ENCODE data around the gene CACNA2D2. TPM values are rescaled to one million over a fixed set of nuclear protein-coding genes. Genes with fewer than 3 reads are reported as not detected.
"Not testable (repeated sequence)": the region's sequence is repeated elsewhere in the genome, so short reads cannot be mapped to it uniquely, and the experiment has no call there.

Gene CACNA2D2
- total RNA-seq, 1 experiment from 2014 or later = 27.7 TPM

- Mint-ChIP-seq H3K27ac (peak overlapping the region; percentile 89 to 98 (median 91); a peak in 5 of 7 replicates), H3K4me1 (peaks cover 66 to 70% of the 10 kb centered on the region in 2 experiments), H3K36me3 (ENCODE audit: insufficient read depth in 1 of 3, low read depth in 3 of 3) (no peaks in the 10 kb centered on the region), H3K9me3 (no peaks in the 10 kb centered on the region), H3K4me3 (peak overlapping the region; percentile 32 to 63), H3K27me3 (ENCODE audit: low read depth) (peaks cover 6% of the 10 kb centered on the region)
- H2BK120ac ChIP-seq (ENCODE audit: low read depth, low read length, poor library complexity, severe bottlenecking) = no peak overlapping the region
- H3K23me2 ChIP-seq (ENCODE audit: insufficient read length, low read depth, low read length, poor library complexity, severe bottlenecking) = peaks cover 6% of the 10 kb centered on the region
- H4K5ac ChIP-seq (ENCODE audit: insufficient read length, low read depth, low read length) = no peak overlapping the region
- H3K79me1 ChIP-seq (ENCODE audit: insufficient read depth, low read depth, low read length, poor library complexity, severe bottlenecking) = no peaks in the 10 kb centered on the region
- H2BK5ac ChIP-seq (ENCODE audit: insufficient read length, low read length) = no peak overlapping the region
- no peaks in the 10 kb centered on the region for H3K27me3 ChIP-seq (ENCODE audit: insufficient read depth, low read length)
- DNase-seq = peak; percentile 93
- H4K8ac ChIP-seq (replicated peaks; ENCODE audit: insufficient read length, low read depth, low read length) = no peak overlapping the region
- no peak overlapping the region for H3K56ac ChIP-seq (ENCODE audit: insufficient read length, low read depth, low read length)
- H2AK5ac ChIP-seq (ENCODE audit: insufficient read length, low read length) = no peak overlapping the region
- H4K91ac ChIP-seq (ENCODE audit: insufficient read length, low read depth, low read length) = no peak overlapping the region
- peak overlapping the region; percentile 29 for H3K4me2 ChIP-seq (ENCODE audit: insufficient read depth, insufficient read length, low read length)
- H3K23ac ChIP-seq (ENCODE audit: insufficient read length, low read depth, low read length) = no peak overlapping the region
- no peak overlapping the region for H3K18ac ChIP-seq (ENCODE audit: insufficient read length, low read depth, low read length)
- no peak overlapping the region for H3K4ac ChIP-seq (ENCODE audit: low read depth, low read length)
- peaks cover 10% of the 10 kb centered on the region; the same call in 1 of the 2 replicates for H3K4me1 ChIP-seq (ENCODE audit: insufficient read depth, low read length)
- no peaks in the 10 kb centered on the region for H4K20me1 ChIP-seq (ENCODE audit: control insufficient read depth, insufficient read depth, insufficient read length)
- no peak overlapping the region for H3K14ac ChIP-seq (ENCODE audit: insufficient read depth, low read length)
- no peak overlapping the region for H2AFZ ChIP-seq (ENCODE audit: low read length)
- H3T11ph ChIP-seq (ENCODE audit: low read length) = no peak overlapping the region
- H2BK12ac ChIP-seq (ENCODE audit: insufficient read length, low read depth, low read length) = no peak overlapping the region
- no peak overlapping the region for H2BK15ac ChIP-seq (ENCODE audit: low read depth, low read length)
- no peak overlapping the region for H3K27ac ChIP-seq (ENCODE audit: insufficient read length, low read depth, low read length)
- H3K9ac ChIP-seq (ENCODE audit: extremely low read depth, insufficient read length, low read length) = no peak overlapping the region
- H3K9me3 ChIP-seq (ENCODE audit: control insufficient read depth, low read depth, low read length) = no peaks in the 10 kb centered on the region
- H3K79me2 ChIP-seq (ENCODE audit: insufficient read depth, low read length) = no peaks in the 10 kb centered on the region
- no CpG with 5 or more reads among the region's 22 CpGs for WGBS (ENCODE audit: extremely low coverage, insufficient read length, low lambda C conversion rate)
- no peak overlapping the region for H2BK20ac ChIP-seq (ENCODE audit: low read depth, low read length, poor library complexity, severe bottlenecking)
- no peak; the same call in 2 of the 3 replicates for TF ChIP-seq CTCF (conservative IDR thresholded peaks at IDR 0.05)
These were observed 12.4 kb upstream of the CACNA2D2 start for GRCh38 chr3:50515565-50516439.

- peaks cover 25% of the 10 kb centered on the region for H3K27me3 Mint-ChIP-seq (ENCODE audit: low read depth)
- peak overlapping the region in 1 of 2 experiments; percentile 17; a peak in 1 of 5 replicates for H3K4me3 Mint-ChIP-seq
- DNase-seq = not testable (repeated sequence)
These were observed 9.5 kb upstream of the CACNA2D2 start for GRCh38 chr3:50512908-50513307.

More at GRCh38 chr3:50512908-50513307, 9.5 kb upstream of the CACNA2D2 start:
- not testable (repeated sequence) for H4K20me1 ChIP-seq (ENCODE audit: control insufficient read depth, insufficient read depth, insufficient read length); H3K23me2 ChIP-seq (ENCODE audit: insufficient read length, low read depth, low read length, poor library complexity, severe bottlenecking); H3K14ac ChIP-seq (ENCODE audit: insufficient read depth, low read length); H3K4ac ChIP-seq (ENCODE audit: low read depth, low read length); H3K4me2 ChIP-seq (ENCODE audit: insufficient read depth, insufficient read length, low read length); H3K56ac ChIP-seq (ENCODE audit: insufficient read length, low read depth, low read length); H2AFZ ChIP-seq (ENCODE audit: low read length); H3K9ac ChIP-seq (ENCODE audit: extremely low read depth, insufficient read length, low read length); H2BK15ac ChIP-seq (ENCODE audit: low read depth, low read length); H2BK5ac ChIP-seq (ENCODE audit: insufficient read length, low read length); H2AK5ac ChIP-seq (ENCODE audit: insufficient read length, low read length); H3K36me3 Mint-ChIP-seq (ENCODE audit: insufficient read depth in 1 of 3, low read depth in 3 of 3); H4K8ac ChIP-seq (replicated peaks; ENCODE audit: insufficient read length, low read depth, low read length); H2BK120ac ChIP-seq (ENCODE audit: low read depth, low read length, poor library complexity, severe bottlenecking); H3K9me3 Mint-ChIP-seq; H3K23ac ChIP-seq (ENCODE audit: insufficient read length, low read depth, low read length); H2BK12ac ChIP-seq (ENCODE audit: insufficient read length, low read depth, low read length); H3K27me3 ChIP-seq (ENCODE audit: insufficient read depth, low read length); H4K5ac ChIP-seq (ENCODE audit: insufficient read length, low read depth, low read length); H3K79me2 ChIP-seq (ENCODE audit: insufficient read depth, low read length); H3K4me1 ChIP-seq (ENCODE audit: insufficient read depth, low read length); H3K79me1 ChIP-seq (ENCODE audit: insufficient read depth, low read depth, low read length, poor library complexity, severe bottlenecking); H3K27ac ChIP-seq (ENCODE audit: insufficient read length, low read depth, low read length); H3K18ac ChIP-seq (ENCODE audit: insufficient read length, low read depth, low read length); H3T11ph ChIP-seq (ENCODE audit: low read length); H4K91ac ChIP-seq (ENCODE audit: insufficient read length, low read depth, low read length); H3K9me3 ChIP-seq (ENCODE audit: control insufficient read depth, low read depth, low read length); H2BK20ac ChIP-seq (ENCODE audit: low read depth, low read length, poor library complexity, severe bottlenecking)
- H3K27ac Mint-ChIP-seq = peak overlapping the region in 1 of 3 experiments; percentile 88; a peak in 1 of 7 replicates
- no CpG with 5 or more reads among the region's 8 CpGs for WGBS (ENCODE audit: extremely low coverage, insufficient read length, low lambda C conversion rate)
- H3K4me1 Mint-ChIP-seq = peaks cover 51 to 53% of the 10 kb centered on the region in 2 experiments
